ENCODE results near the gene USP27X. TPM values are rescaled to one million over a fixed set of nuclear protein-coding genes. Genes with fewer than 3 reads are reported as not detected.

Gene USP27X
- total RNA-seq, 4 donors from 2014 or later, result 1.6 to 2.8 (median 2.3) TPM

DNA sequence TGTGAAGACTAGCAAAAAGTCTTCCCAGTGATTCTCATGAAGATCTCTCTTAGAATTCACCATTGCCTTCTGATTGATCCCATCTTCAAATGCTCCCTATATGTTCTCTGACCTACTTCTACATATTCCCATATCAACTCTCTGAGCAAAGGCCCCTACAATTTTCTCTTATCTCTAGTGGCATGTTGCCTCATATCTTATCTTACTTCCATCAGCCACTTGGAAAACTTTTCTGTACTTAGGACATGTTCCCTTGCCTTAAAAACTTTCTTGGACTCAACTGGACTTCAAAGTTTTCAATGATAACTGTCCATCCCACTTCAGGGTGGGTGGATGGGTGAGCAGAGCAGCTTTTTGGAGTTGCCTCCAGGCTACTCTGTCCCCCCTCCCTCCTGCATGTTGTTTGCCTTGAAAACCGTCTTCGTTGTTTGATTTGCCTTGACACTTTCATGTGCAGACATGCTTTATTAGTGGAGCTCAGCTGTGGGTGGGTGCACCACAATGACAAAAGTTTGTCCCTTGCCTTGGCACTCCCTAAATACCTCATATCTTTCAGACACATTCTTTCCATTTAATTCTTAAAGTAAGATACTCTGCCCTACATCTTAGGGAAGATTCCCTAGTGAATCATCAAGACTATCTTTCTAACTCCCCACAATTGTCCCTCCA, 18.3 kb upstream of the USP27X start:
- DNase-seq (ENCODE audit: low spot score) (no peak), ATAC-seq (ENCODE audit: low FRiP score) (no peak)
- TF ChIP-seq, protein P1, sequence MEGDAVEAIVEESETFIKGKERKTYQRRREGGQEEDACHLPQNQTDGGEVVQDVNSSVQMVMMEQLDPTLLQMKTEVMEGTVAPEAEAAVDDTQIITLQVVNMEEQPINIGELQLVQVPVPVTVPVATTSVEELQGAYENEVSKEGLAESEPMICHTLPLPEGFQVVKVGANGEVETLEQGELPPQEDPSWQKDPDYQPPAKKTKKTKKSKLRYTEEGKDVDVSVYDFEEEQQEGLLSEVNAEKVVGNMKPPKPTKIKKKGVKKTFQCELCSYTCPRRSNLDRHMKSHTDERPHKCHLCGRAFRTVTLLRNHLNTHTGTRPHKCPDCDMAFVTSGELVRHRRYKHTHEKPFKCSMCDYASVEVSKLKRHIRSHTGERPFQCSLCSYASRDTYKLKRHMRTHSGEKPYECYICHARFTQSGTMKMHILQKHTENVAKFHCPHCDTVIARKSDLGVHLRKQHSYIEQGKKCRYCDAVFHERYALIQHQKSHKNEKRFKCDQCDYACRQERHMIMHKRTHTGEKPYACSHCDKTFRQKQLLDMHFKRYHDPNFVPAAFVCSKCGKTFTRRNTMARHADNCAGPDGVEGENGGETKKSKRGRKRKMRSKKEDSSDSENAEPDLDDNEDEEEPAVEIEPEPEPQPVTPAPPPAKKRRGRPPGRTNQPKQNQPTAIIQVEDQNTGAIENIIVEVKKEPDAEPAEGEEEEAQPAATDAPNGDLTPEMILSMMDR (IDR thresholded peaks at IDR 0.05), result no peak

DNA sequence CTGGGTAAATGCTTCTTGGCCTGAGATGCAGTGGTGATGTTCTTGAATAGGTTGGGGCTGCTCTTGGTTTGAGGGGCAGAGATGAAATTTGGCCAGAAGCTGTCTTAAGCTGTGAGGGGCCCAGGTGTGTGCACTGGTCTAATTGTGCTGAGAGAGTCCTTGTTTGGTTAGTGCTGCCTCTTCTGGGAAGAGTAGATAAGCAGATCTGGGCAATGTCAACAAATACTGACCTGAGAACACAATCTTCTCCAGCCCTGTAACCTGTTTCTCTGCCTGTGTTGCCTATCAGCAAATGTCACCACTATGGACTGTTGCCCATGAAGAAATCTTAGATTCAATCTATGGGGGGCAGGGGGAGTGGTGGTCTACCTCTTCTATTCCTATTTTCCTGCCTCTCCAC, 17.2 kb upstream of the USP27X start:
- no peak for DNase-seq (ENCODE audit: low spot score)
- TF ChIP-seq, protein P1 (IDR thresholded peaks at IDR 0.05), result no peak
- ATAC-seq (ENCODE audit: low FRiP score), result no peak

DNA sequence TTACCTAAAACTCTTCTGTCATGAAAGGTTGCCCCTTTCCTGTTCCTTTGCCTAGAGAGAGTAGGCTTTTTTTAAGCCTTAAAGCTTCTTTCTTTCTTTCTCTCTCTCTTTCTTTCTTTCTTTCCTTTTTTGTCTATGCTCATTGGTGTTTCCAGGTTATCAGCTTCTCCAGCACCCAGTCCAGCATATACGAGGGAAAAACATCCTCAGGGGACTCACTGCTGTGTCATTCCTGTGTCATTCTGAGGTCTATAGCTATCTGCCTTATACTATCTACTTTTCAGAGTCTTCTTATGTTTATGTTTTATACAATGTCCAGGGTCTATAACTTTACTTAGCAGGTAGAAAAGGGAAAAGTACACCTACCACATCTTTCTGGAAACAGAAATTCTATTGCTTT, 10.5 kb upstream of the USP27X start:
- DNase-seq (ENCODE audit: low spot score) (no peak), ATAC-seq (ENCODE audit: low FRiP score) (no peak)
- TF ChIP-seq, protein P1 (IDR thresholded peaks at IDR 0.05), result no peak

DNA sequence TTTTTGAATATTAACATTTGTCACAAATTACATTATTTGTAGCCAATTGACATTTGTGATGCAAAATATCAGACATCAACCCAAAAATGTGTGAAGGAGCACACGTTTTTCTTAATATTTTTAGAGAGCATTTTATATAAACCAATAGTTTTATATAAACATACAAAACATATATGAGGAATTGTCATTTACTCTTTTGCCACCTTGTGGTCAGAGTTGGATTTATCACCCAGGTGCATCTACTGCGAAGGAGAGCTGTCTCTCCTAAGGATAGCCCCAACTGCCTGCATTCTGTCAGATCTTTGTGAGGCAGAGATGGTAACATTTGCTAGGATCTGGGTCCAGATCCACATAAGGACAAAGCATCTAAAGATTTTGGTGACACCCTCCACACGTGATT, 2.5 kb upstream of the USP27X start:
- TF ChIP-seq, protein P1 (IDR thresholded peaks at IDR 0.05), result no peak
- DNase-seq (ENCODE audit: low spot score), result no peak

DNA sequence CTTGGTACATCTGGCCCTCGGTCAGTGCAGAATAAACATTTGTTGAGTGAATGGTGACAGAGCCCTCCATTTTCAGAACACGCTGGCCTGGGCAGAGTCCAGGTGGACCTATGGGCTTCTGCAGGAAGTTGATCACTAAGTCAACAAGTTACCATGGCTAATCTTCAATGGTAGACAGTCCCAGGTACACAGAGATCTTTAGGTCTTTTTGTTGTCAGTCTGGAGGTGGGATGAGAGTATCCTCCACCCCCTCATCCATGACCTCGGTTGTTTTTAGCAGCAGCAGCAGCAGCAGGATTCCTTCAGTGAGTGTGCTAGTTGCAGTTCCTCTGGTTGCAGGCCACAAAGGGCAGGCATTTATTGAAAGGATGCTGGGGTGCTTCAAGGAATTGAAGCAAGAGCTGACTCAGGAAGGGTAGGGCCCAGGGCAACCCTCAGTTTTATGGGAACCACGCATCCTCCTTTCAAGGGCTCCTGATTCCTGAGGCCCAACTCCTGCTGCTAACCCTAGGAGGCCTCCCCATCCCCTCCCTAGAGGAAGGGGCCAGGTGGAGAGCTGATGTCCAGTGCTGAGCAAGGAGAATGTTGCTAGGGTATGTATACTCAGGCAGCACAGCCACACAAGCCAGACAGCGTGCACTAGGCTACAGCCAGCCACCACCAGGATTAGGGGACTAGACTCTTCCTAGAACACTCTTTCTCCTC, 1.7 kb upstream of the USP27X start:
- TF ChIP-seq, protein P1 (IDR thresholded peaks at IDR 0.05), result no peak
- DNase-seq (ENCODE audit: low spot score) (no peak), ATAC-seq (ENCODE audit: low FRiP score) (no peak)

More for the DNA sequence above, 2.5 kb upstream of the USP27X start:
- no peak for ATAC-seq (ENCODE audit: low FRiP score)

DNA sequence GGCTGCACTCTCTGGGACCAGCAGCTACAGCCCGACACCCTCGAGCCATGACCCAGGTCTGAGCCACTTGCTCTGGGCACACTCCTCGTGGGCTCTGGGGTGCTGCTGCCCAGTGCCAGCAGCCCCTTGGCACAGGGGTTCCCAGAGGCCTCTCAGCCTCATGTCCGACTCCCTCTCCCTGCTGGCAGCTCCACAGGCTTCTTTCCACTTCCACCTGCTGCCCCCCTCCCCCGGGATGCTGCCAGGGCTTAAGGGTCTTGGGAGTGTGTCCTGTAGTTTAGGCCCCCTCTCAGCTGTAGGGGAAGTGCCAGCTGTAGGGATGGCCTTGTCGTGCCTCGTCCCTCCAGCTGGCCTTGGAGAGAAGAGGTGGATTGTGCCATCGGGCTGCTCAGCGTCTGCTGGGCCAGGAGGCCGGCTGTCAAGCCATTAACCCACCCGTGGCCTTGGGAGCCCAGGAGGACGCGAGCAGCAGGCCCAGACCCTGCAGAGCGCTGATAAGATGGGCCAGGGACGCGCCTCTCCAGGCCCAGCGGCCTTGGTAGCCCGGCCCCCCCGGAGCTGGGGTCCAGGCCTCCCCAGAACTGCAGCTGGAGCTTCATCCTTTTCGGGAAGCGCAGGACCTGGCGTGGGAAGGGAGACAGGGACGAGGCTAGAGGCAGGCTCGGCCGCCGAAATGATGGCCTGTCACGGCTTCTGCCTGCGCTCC, 1.0 kb upstream of the USP27X start:
- DNase-seq (ENCODE audit: low spot score) (no peak), ATAC-seq (ENCODE audit: low FRiP score) (peak; percentile 25)
- TF ChIP-seq, protein P1 (IDR thresholded peaks at IDR 0.05), result no peak

Data from omental fat pad (tissue), 4 donors.